Activated CD4-positive, alpha-beta T cell treated with anti-CD3 and anti-CD28 coated beads, Interleukin-2, amount 50 U/mL, for 1 hour (primary cell): ENCODE results near the gene C17orf107.

Source experiments
- DNase-seq: peaks from one replicate; pipeline ENCODE4 v3.0.0-alpha.2; 2020

Gene C17orf107

GRCh38 chr17:4951486-4951885 lies 52.1 kb downstream of the C17orf107 start:
- DNase-seq: no peak
